Lower lobe of right lung (tissue), 2 donors: ENCODE measurements around the gene TSPEAR. TPM values are rescaled to one million over a fixed set of nuclear protein-coding genes. Genes with fewer than 3 reads are reported as not detected.

Experiments used
- ATAC-seq, 2 donors: fragments of 200-7000 bp; cut with Tn5 transposase; one replicate each; pipeline ENCODE4 v1.9.1; 2020 to 2022; ENCODE audit warnings: mild to moderate bottlenecking in 2 of 2, moderate library complexity in 2 of 2
- DNase-seq: peaks from one replicate; pipeline ENCODE4 v3.0.0-alpha.2; 2020
- H3K27ac ChIP-seq: fragments of 200-600 bp; one replicate; pipeline ENCODE4 v1.8.0; 2022
- H3K27me3 ChIP-seq: fragments of 200-600 bp; one replicate; pipeline ENCODE4 v1.8.0; 2022; ENCODE audit warnings: low read depth
- H3K36me3 ChIP-seq: fragments of 200-600 bp; one replicate; pipeline ENCODE4 v1.8.0; 2022; ENCODE audit warnings: mild to moderate bottlenecking
- H3K4me1 ChIP-seq: fragments of 200-600 bp; one replicate; pipeline ENCODE4 v1.8.0; 2022
- H3K4me3 ChIP-seq: fragments of 200-600 bp; one replicate; pipeline ENCODE4 v1.8.0; 2022; ENCODE audit warnings: mild to moderate bottlenecking
- H3K9me3 ChIP-seq: fragments of 200-600 bp; one replicate; pipeline ENCODE4 v1.8.0; 2022
- intact Hi-C: fragments of 100-400 bp; cut with DNase I; formaldehyde crosslinking; loops from one replicate; pipeline ENCODE4 v1.11.0; 2022
- total RNA-seq: library from RNA; stranded (reverse); fragmentation: NEBNext Ultra II Directional; extraction: Animal tissue kit (Norgen Biotek cat#: 25700); gene quantifications from one replicate; pipeline ENCODE4 v1.2.1, GENCODE V29; 2021
- TF ChIP-seq, protein P1 (sequence below): fragments of 200-600 bp; IDR thresholded peaks from one replicate; pipeline ENCODE4 v1.8.0; 2022; ENCODE audit warnings: antibody characterized with exemption, mild to moderate bottlenecking
- donor health status: DM: no; HTN: yes; CAD: no; lungs with severe emphysema.

The TSPEAR gene
- total RNA-seq, 1 donor from 2014 or later, result 0.27 TPM

- no peak within 1 kb of the TSS for H3K4me3 ChIP-seq
- ATAC-seq, result no peak
These were observed 29.4 kb downstream of the TSPEAR start, which contains the start of gene KRTAP12-1 for GRCh38 chr21:44681861-44682579. Gene KRTAP12-1 (minus strand): TSS chr21:44682163. CDS start chr21:44682123, 40 bp downstream.

DNA sequence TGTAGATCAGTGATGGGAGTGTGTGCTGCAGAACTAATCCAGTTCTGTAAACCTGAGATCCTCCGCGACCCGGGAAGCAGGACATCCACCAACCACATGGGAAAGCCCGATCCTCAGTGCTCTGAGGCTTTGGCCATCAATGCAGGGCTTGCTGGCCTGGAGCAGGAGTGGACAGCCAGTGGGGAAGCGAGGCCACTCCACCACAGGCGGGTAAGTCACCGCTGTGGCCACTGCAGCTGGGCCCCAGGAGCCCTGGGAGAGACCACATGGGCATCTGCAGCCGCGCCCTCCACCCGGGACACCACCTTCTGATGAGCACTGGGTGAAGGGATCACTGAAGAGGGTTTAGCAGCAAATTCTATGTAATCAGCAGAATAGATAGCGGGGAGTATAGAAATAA, 30.2 kb downstream of the TSPEAR start:
- no peaks in the 10 kb centered on the region for H3K9me3 ChIP-seq
- TF ChIP-seq, protein P1, sequence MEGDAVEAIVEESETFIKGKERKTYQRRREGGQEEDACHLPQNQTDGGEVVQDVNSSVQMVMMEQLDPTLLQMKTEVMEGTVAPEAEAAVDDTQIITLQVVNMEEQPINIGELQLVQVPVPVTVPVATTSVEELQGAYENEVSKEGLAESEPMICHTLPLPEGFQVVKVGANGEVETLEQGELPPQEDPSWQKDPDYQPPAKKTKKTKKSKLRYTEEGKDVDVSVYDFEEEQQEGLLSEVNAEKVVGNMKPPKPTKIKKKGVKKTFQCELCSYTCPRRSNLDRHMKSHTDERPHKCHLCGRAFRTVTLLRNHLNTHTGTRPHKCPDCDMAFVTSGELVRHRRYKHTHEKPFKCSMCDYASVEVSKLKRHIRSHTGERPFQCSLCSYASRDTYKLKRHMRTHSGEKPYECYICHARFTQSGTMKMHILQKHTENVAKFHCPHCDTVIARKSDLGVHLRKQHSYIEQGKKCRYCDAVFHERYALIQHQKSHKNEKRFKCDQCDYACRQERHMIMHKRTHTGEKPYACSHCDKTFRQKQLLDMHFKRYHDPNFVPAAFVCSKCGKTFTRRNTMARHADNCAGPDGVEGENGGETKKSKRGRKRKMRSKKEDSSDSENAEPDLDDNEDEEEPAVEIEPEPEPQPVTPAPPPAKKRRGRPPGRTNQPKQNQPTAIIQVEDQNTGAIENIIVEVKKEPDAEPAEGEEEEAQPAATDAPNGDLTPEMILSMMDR, result no peak
- H3K36me3 ChIP-seq, result no peaks in the 10 kb centered on the region
- no peaks in the 10 kb centered on the region for H3K4me1 ChIP-seq
- DNase-seq (no peak), ATAC-seq (no peak)
- H3K27ac ChIP-seq, result no peak overlapping the region
- intact Hi-C loops, result no loop called here
- H3K4me3 ChIP-seq, result no peak overlapping the region
- H3K27me3 ChIP-seq, result peaks cover under 1% of the 10 kb centered on the region

More at GRCh38 chr21:44681861-44682579, 29.4 kb downstream of the TSPEAR start, which contains the start of gene KRTAP12-1:
- Histone ChIP-seq H3K9me3 (no peaks in the 10 kb centered on the region), H3K4me1 (no peaks in the 10 kb centered on the region), H3K27me3 (peaks cover 9% of the 10 kb centered on the region), H3K36me3 (no peaks in the 10 kb centered on the region), H3K27ac (no peak within 1 kb of the TSS)
- no peak for DNase-seq
- intact Hi-C loops, result no loop called here
- TF ChIP-seq, protein P1, result no peak

GRCh38 chr21:44677881-44678280, 33.5 kb downstream of the TSPEAR start:
- Histone ChIP-seq H3K9me3 (peaks cover 6% of the 10 kb centered on the region), H3K27me3 (no peaks in the 10 kb centered on the region), H3K36me3 (no peaks in the 10 kb centered on the region), H3K4me3 (no peak overlapping the region), H3K27ac (no peak overlapping the region), H3K4me1 (no peaks in the 10 kb centered on the region)
- DNase-seq (no peak), ATAC-seq (no peak)
- TF ChIP-seq, protein P1, result no peak
- intact Hi-C loops, result no loop called here

DNA sequence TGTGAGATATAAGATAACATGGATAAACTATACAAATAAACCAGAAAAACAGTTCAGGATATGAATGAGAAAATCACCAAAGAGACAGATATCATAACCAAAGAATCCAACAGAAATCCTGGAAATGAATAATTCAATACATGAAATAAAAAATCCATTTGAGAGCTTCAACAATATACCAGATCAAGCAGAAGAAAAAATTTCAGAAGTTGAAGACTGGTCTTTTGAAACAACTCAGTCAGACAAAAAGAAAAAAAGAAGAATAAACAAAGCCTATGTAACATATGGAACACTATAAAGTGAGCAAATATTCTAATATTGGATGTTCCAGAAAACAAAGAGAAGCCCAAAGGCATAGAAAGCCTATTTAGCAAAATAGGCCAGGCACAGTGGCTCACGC, 39.5 kb downstream of the TSPEAR start:
- ATAC-seq, result no peak
- no peak overlapping the region for H3K27ac ChIP-seq
- intact Hi-C loops, result no loop called here

GRCh38 chr21:44670642-44671432, 40.5 kb downstream of the TSPEAR start:
- intact Hi-C loops, result no loop called here
- Histone ChIP-seq H3K9me3 (peaks cover 14% of the 10 kb centered on the region), H3K4me1 (no peaks in the 10 kb centered on the region), H3K27me3 (no peaks in the 10 kb centered on the region), H3K36me3 (no peaks in the 10 kb centered on the region), H3K27ac (no peak overlapping the region), H3K4me3 (no peak overlapping the region)
- DNase-seq, result no peak
- TF ChIP-seq, protein P1, result no peak
- ATAC-seq, result no peak

More for the DNA sequence above, 39.5 kb downstream of the TSPEAR start:
- Histone ChIP-seq H3K27me3 (no peaks in the 10 kb centered on the region), H3K9me3 (peaks cover 14% of the 10 kb centered on the region), H3K4me3 (no peak overlapping the region), H3K4me1 (no peaks in the 10 kb centered on the region), H3K36me3 (no peaks in the 10 kb centered on the region)
- DNase-seq, result no peak
- TF ChIP-seq, protein P1, result no peak
